GM19240 (cell line): ENCODE measurements around the gene TMEM191C.
"Not testable (repeated sequence)": the region's sequence is repeated elsewhere in the genome, so short reads cannot be mapped to it uniquely, and the experiment has no call there.

Experiments
- DNase-seq: peaks from one replicate; pipeline ENCODE4 v3.0.0; 2011; ENCODE audit warnings: low spot score; ENCODE audit not compliant: insufficient read length

Gene TMEM191C

DNA sequence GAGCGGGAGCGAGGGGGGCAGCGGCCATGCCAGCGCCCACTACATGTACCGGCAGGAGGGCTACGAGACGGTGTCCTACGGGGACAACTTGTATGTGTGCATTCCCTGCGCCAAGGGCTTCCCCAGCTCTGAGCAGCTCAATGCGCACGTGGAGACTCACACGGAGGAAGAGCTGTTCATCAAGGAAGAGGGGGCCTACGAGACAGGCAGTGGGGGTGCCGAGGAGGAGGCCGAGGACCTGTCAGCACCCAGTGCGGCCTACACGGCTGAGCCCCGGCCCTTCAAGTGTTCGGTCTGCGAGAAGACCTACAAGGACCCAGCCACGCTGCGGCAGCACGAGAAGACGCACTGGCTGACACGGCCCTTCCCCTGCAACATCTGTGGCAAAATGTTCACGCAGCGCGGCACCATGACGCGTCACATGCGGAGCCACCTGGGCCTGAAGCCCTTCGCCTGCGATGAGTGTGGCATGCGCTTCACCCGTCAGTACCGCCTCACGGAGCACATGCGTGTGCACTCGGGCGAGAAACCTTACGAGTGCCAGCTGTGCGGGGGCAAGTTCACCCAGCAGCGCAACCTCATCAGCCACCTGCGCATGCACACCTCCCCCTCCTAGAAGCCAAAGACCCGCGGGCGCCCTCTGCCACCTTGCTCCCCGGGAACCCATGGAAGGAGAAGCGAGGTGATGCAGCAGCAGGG lies 20.9 kb upstream of the TMEM191C start:
- DNase-seq = no peak

- no peak for DNase-seq
Measured at GRCh38 chr22:21446827-21447690, 20.1 kb upstream of the TMEM191C start.

GRCh38 chr22:21447694-21448402 lies 19.3 kb upstream of the TMEM191C start:
- DNase-seq = no peak

- no peak for DNase-seq
Measured at GRCh38 chr22:21448627-21449416, 18.4 kb upstream of the TMEM191C start.

DNA sequence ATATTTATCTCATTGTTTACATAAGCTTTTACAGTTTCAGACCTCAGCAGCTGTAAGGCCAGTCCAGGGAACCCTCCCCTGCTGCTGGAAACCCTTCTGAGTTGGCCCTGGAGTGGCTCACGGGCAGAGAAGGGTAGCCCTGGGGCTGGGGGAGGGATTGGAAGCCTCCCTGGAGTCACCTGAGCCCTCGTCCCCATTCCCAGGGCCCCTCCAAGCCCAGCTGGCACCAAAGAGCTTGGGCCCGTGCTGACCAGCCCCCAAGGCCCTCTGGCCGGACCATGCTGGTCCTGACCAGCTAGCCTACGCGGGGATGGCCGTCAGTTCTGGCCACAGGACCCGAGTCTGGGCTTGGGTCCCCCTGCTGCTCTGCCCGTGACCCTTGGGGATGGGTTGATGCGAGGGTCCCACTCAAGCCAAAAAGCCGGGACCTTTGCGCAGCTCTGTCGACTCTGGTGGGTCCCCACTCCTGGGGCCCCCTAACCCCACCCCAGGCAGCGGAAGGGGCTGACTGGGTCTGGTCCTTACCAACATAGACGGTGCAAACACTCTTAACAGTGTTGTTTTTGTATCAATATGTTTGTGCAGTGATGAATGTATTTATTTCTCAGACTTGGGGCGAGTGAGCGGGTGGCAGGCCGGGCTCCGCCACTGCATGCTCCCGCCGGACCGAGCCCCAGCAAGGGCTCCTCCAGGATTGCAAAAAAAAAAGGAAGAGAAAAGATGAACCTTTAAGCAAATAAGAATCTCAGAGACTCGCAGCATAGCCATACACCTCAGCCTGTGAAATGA lies 17.5 kb upstream of the TMEM191C start:
- no peak for DNase-seq

GRCh38 chr22:21450320-21450831 lies 16.8 kb upstream of the TMEM191C start:
- no peak for DNase-seq

DNA sequence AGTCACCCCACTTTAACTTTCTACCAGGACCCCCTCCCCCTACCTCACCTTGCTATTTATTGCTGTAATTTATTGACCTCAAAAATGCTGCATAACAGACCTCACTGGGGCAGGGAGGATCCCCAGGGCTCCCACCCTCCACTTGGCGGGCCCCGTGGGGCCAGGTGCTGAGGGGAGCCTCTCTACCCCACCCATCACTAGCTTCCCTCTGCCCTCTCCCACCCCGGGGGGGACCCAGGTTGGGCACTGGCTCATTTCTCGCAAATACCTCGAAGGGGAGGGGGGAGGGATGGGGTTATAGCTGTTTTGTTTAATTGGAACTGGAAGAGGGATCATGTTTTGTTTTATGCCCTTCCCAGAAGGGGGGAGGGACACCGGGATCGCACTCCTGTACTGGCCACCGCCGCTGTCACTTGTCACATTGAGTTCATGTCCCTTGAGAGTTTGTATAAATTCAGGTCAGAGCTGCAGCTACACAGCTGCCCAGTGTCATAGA lies 16.3 kb upstream of the TMEM191C start:
- no peak for DNase-seq

- DNase-seq = no peak
Measured at GRCh38 chr22:21451545-21452520, 15.4 kb upstream of the TMEM191C start.

GRCh38 chr22:21452666-21453065 lies 14.5 kb upstream of the TMEM191C start:
- DNase-seq = not testable (repeated sequence)

- not testable (repeated sequence) for DNase-seq
Measured at GRCh38 chr22:21454998-21455333, 12.2 kb upstream of the TMEM191C start.

DNA sequence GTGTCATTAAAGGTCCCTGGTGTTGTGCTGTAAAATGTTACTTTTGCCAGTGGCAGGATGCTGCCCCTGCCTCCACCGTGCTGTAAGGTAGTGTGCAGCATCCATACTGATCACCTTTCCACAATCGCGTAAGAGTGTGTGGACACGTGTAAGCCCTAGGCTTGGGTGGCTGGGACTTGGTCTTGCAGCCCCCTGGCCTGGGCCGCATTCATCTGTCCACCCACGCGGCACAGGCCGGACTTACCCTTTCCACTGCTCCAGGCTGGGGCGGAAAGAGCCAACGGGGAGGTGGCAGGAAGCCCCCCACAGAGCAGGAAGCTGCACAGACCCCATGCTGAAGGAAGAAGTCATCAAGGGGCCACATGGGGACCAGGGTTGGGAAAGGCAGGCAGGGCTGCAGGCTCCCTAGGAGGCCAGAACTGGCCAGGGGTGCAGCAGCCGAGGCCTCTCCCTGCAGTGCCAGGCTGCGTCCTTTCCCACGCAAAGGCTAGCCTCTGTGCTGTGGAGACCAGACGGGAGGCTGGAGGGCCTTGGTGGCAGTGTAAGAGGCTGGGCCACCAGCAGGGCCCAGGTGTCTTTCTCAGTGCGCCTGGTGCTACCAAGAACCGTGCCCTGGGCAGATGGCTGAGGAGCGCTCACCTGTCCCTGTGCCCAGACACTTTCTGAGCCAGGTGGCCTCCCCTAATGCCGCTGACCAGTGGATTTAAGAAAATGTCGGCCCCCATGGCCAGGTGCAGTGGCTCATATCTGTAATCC lies 11.7 kb upstream of the TMEM191C start:
- no peak for DNase-seq

DNA sequence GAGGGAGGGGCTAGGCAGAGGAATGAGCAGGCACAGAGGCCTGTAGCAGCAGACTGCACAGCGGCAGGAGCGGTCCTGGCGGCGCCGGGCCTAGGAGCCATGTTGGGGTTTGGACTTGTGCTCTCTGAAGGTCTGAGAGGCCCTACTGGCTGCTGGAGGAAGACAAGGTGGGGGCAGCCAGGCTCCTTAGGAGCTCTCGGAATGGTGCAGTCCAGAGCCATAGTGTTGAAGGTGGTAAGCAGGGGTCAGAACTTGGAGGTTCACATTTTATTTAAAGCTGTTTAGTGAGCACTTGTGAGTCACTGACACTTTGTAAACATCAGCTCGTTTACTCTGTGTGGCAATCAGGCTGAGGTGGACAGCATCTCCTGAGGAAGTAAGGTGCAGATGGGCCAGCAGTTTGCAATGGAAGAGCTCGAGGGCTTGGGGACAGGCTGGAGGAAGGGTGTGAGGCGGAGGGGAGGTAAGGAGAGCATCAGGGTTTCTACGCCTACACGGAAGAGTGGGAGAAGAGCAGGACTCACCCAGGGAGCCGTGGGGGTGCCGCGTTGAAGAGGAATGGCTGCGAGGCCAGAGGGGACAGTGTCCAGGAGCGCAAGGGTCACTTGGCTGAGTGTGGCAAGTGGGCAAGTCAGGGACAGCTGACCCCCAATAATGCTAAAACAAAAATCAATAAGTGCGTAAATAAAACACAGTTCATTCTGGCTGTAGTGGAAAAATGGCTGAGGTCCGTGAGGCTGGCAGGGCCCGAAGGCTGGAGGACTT lies 10.0 kb upstream of the TMEM191C start:
- no peak for DNase-seq

- DNase-seq = not testable (repeated sequence)
Measured at GRCh38 chr22:21462672-21463071, 4.5 kb upstream of the TMEM191C start.

DNA sequence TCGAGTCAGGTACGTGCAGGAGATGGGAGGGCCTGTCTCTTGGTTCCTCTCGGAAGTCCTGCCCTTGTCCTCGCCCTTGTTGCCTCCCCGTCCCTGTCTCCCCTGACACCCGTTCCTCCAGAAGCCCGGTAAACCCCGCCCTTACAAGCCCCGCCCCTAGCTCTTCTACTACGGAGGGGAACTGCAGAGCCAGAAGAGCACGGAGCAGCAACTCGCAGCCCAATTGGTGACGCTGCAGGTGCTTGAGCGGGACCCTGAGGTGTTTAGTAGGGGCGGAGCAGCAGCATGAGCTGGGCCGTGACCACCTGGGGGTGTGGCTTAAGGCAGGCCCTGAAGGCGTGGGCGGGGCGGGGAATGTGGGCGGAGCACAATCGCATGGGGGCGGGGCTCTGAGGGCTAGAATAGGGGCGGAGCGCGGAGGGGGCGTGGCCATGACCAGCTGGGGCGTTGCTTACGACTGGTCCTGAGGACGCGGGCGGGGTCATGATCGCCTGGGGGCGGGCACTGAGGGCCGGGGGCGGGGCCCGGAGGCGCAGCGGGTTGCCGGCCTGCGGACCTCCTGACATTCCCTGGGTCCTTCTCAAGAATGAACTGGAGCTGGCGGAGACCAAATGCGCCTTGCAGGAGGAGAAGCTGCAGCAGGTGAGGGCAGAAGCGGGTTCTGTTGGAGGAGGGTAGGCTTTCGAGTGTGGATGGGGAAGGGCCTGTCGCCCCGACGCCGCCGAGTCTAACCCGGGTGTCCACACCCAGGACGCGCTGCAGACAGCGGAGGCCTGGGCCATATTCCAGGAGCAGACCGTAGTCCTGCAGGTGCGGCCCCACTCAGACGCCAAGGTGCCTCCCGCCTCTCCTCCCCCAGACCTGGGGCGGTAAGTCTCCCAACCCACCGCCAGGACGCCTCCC lies 1.3 kb downstream of the TMEM191C start:
- not testable (repeated sequence) for DNase-seq

DNA sequence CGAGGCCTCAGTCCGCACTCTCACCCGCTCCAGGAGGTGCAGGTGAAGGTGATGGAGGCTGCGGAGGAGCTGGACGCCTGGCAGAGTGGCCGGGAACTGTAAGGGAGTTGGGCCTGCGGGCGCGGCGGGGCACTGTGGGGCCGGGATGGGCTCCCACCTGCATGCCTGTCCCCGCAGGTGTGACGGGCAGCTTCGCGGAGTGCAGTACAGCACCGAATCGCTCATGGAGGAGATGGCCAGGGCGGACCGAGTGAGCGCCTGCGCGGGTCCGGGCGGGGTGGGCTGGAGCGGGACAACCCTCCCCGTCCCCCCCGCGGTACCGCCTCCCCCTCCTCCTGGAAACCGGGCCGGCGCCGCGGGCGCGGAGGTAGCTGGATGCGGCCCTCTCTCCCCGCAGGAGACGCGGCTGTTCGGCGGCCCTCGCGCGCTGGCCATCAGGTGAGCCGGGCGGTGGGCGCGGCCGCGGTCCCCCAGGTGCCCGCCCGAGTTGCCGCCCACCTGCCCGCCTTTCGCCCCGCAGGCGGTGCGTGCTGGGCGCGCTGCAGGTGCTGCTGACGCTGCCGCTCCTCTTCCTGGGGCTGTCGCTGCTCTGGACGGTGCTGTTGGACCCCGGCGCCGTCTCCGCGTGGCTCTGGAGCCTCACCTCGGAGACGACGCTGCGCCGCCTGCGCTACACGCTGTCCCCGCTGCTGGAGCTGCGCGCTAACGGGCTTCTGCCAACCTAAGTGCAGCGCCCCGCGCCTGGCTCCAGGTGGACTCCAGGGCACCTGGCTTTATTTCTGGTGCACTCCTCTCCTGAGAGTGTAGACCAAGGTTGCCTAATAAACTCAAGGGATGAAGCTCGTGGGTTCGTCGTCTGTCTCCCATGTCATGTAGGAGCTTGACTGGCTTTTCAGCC lies 2.2 kb downstream of the TMEM191C start:
- not testable (repeated sequence) for DNase-seq
